Stimulated activated CD4-positive, alpha-beta T cell treated with anti-CD3 and anti-CD28 coated beads, Interleukin-15, amount 100 ng/mL, for 1 hour (primary cell): ENCODE measurements around the gene ITGBL1.

Source experiments
- DNase-seq, 2 donors: peaks; one replicate each; pipeline ENCODE4 v3.0.0-alpha.2; 2020; ENCODE audit warnings: low read depth in 1 of 2, low spot score in 1 of 2

Gene ITGBL1

DNA sequence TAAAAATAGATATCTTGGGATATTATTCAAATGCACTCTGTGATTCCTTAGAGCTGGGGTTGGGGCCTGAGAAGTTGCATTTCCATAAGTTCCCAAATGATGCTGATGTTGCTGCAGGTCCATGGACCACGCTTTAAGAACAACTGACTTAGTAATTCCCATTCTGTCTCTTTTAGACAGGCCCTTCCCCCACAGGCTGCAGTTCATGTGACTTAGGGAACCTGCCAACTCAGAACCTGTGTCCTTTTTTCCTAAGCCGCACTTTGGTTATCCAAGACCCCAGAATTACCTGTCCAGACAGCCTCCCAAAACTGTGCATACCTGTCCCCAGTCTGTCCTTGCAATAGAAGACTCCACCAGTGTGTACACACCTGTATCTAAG lies 1.7 kb upstream of the ITGBL1 start:
- DNase-seq = no peak

- no peak for DNase-seq
Measured at GRCh38 chr13:101451641-101452040, 834 bp upstream of the ITGBL1 start.

DNA sequence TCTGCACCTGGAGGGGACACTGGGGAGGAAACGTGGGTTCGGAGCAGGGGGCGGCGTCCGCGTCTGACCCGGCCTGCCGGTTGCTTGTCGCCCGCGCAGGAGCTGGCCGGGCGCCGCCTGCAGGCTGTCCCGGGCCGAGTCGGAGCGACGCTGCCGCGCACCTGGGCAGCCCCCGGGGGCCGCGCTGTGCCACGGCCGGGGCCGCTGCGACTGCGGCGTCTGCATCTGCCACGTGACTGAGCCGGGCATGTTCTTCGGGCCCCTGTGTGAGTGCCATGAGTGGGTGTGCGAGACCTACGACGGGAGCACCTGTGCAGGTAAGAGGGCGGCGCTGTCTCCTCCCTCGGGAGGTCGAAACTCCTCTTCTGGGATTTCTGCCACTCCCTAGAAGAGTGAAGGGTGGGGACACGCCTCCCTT lies 1.3 kb downstream of the ITGBL1 start:
- no peak for DNase-seq

DNA sequence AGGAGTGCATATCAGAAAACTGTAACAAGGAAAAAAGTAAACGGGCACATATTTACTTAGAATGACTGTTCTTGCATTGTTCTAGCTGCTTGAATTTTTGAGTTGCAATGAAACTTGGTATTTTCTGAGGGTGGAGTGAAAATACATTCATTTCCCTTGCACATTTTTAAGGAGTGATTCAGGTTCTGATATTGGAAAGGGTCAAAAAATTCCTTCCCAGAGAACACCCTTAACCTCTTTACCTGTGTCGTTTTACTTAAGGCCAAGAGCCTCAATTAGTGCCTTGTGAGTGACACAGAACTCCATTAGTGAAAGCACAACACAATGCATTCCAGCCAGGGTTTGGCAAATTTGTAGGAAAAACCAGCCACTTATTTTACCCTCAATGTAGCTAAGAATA lies 2.3 kb downstream of the ITGBL1 start:
- no peak for DNase-seq

GRCh38 chr13:101455863-101456262 lies 3.4 kb downstream of the ITGBL1 start:
- no peak for DNase-seq

- no peak for DNase-seq
Measured at GRCh38 chr13:101457176-101457575, 4.7 kb downstream of the ITGBL1 start.

DNA sequence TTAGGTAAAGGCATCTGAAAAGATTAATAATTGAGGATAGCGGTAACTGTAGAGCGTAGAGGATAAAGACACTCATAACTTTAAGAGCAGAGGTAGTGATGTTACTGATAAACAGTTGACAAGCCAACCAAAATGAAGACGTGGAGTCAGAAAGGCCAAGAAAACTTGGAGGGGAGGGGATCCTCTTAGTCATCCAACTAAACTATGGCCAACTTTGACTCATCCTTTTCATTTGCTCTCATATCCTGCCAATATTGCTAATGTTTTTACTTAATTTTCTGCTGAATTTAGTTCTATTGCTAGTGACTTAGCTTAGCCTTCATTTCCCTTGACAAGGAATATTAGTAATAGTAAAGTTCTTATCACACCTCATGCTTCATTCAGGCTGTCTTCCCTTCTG lies 13.4 kb downstream of the ITGBL1 start:
- DNase-seq = no peak

DNA sequence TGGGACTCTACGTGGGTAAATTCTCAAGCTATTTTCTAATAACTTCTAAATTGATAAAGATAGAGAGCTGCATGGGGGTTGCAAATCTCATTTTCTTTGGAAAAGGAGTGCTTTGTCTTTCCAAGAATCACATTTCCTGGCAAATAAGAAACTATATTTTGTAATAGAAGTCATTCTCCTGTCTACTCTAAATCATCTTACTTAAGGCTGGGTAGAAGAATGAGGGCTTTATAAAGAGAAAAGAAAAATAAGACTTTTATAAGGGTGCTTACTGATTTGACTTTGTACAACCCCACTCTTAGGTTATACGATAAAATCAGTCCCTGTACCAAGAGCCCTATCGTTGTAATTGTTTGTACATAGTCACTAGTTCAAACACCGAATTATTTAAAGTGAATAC lies 14.9 kb downstream of the ITGBL1 start:
- no peak for DNase-seq

- no peak for DNase-seq
Measured at GRCh38 chr13:101473458-101473857, 21.0 kb downstream of the ITGBL1 start.

DNA sequence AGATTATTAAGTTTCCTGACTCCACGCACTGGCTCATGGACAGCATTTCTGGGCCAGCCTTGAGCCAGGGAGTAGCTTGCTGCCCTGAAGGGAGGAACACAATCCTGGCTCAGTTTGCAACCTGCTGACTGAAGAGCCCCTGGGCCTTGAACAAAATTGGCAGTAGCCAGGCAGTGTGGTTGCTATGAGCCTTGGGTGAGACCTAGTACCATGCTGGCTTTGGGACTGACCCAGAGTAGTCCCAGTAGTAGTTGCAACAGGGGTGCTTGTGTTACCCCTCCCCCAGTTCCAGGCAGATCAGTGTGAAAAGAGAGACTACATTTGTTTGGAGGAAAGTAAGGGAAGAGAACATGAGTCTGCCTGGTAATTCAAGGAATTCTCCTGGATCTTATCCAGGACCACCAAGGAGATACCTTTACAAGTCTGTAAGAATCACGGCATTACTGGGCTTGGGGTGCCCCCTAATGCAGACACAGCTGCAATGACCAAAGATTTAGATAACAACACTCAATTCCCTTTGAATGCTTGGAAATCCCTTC lies 22.0 kb downstream of the ITGBL1 start:
- no peak for DNase-seq

GRCh38 chr13:101475536-101475935 lies 23.1 kb downstream of the ITGBL1 start:
- DNase-seq = no peak

DNA sequence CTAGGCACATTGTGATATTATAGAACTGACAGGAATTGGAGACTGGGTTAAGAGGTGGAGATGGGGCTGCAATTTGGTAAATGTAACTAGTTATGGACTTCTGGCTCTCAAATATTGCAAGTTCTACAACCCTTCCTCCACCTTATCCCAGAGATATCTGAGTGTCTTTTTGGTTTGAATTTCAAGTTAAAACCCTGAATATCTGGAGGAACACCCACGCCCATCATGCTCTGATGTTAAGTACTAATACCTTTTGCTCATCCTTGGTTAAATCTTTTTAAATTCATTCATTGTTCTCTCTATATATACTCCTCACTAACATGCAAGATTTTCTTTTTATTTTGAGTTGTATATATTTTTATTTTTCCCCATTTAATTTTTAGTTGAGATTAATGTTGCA lies 28.9 kb downstream of the ITGBL1 start:
- no peak for DNase-seq

GRCh38 chr13:101486708-101487437 lies 34.4 kb downstream of the ITGBL1 start:
- no peak for DNase-seq

- DNase-seq = no peak
Measured at GRCh38 chr13:101487438-101487830, 35.0 kb downstream of the ITGBL1 start.

GRCh38 chr13:101488734-101489133 lies 36.3 kb downstream of the ITGBL1 start:
- no peak for DNase-seq

GRCh38 chr13:101489643-101490405 lies 37.3 kb downstream of the ITGBL1 start:
- DNase-seq = no peak

GRCh38 chr13:101490406-101491015 lies 38.0 kb downstream of the ITGBL1 start:
- no peak for DNase-seq

GRCh38 chr13:101492251-101492910 lies 39.9 kb downstream of the ITGBL1 start:
- no peak for DNase-seq

- no peak for DNase-seq
Measured at GRCh38 chr13:101493541-101493940, 41.1 kb downstream of the ITGBL1 start.

GRCh38 chr13:101499406-101499805 lies 46.9 kb downstream of the ITGBL1 start:
- DNase-seq = no peak

GRCh38 chr13:101502618-101503017 lies 50.1 kb downstream of the ITGBL1 start:
- DNase-seq = no peak
